Transverse colon (tissue), 3 donors: ENCODE data around the gene AVPR1B.

ENCODE experiments used
- POLR2A ChIP-seq: fragments of 450-650 bp; IDR thresholded peaks from one replicate; pipeline ENCODE4 v1.6.1; 2016; ENCODE audit warnings: antibody characterized with exemption, mild to moderate bottlenecking, moderate library complexity
- TF ChIP-seq, protein P1 (sequence below), 5 experiments: fragments of 200-600 bp in 3 of 5; fragments of 450-650 bp in 2 of 5; sonication (generic) in 3 of 5; IDR thresholded peaks; 1 replicate in 2 of 5; 2 replicates in 3 of 5; pipeline ENCODE4 v1.5.1; 2016 to 2017; ENCODE audit warnings: antibody characterized with exemption in 5 of 5, inconsistent platforms in 3 of 5, mild to moderate bottlenecking in 2 of 5, moderate library complexity in 1 of 5

DNA sequence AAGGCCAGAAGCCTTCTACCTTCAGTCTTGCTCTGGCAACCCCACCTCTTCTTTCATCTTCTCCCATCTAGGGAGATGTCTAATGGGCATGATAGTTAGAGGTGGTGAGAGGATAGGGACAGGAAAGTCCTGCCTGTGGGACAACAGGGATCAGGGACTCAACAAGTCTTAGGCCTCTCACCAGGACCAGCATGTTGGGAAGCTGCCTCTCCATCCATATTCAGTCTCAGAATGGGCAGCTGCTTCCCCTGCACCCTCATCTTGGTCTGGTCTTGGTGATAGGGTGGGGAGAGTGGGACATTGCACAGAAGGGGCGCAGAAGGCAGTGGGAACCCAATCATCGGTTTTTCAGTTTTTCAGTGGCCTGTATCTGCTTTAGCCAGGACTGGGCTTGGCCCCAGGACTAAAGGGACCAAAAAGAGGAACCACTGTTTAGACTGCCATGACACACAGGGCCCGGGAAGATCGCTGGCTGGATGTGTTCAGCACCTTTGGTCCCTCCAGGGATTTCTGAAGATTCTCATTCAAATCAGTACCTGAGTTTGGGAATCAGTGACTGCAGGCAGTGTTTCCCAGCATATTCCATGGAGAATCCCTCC, 51.5 kb downstream of the AVPR1B start:
- no peak for TF ChIP-seq POLR2A
- TF ChIP-seq, protein P1, sequence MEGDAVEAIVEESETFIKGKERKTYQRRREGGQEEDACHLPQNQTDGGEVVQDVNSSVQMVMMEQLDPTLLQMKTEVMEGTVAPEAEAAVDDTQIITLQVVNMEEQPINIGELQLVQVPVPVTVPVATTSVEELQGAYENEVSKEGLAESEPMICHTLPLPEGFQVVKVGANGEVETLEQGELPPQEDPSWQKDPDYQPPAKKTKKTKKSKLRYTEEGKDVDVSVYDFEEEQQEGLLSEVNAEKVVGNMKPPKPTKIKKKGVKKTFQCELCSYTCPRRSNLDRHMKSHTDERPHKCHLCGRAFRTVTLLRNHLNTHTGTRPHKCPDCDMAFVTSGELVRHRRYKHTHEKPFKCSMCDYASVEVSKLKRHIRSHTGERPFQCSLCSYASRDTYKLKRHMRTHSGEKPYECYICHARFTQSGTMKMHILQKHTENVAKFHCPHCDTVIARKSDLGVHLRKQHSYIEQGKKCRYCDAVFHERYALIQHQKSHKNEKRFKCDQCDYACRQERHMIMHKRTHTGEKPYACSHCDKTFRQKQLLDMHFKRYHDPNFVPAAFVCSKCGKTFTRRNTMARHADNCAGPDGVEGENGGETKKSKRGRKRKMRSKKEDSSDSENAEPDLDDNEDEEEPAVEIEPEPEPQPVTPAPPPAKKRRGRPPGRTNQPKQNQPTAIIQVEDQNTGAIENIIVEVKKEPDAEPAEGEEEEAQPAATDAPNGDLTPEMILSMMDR (IDR thresholded peaks at IDR 0.05): no peak
